Panc1 (cell line): Measurements from ENCODE around the gene YTHDF1. TPM values are rescaled to one million over a fixed set of nuclear protein-coding genes. Genes with fewer than 3 reads are reported as not detected.

Source experiments
- ATAC-seq: fragments of 200-7000 bp; cut with Tn5 transposase; 2 replicates; pipeline ENCODE4 v1.9.1; 2020; ENCODE audit warnings: mild to moderate bottlenecking, moderate library complexity
- BruUV-seq: library from RNA; stranded (reverse); fragments of 400-500 nt; replicated peaks from 2 replicates; lab custom pipeline; 2021; lab: Mats Ljungman, UMichigan
- CTCF ChIA-PET: fragments of 300-600 bp; sonication (Branson Sonifier 250); formaldehyde crosslinking; loops from one replicate; lab custom pipeline; 2022; ENCODE audit warnings: antibody characterized with exemption; lab: Charles Lee
- POLR2A ChIA-PET: fragments of 300-600 bp; sonication (Branson Sonifier 250); formaldehyde crosslinking; loops from one replicate; lab custom pipeline; 2022; ENCODE audit warnings: antibody characterized with exemption; lab: Charles Lee
- DNase-seq: peaks from one replicate; pipeline ENCODE4 v3.0.0-alpha.2; 2010; ENCODE audit warnings: low read depth, low spot score
- H3K27ac ChIP-seq: 2 replicates; pipeline ENCODE4 v1.5.1; 2011; ENCODE audit warnings: mild to moderate bottlenecking, low read length, inconsistent platforms
- H3K27me3 ChIP-seq: fragments of 200-500 bp; sonication (Bioruptor generic); 2 replicates; pipeline ENCODE4 v1.6.0; 2014; ENCODE audit warnings: low read length, inconsistent platforms; ENCODE audit not compliant: control insufficient read depth, insufficient read depth
- H3K36me3 ChIP-seq: fragments of 200-500 bp; sonication (Bioruptor generic); 2 replicates; pipeline ENCODE4 v1.5.1; 2014; ENCODE audit warnings: inconsistent platforms, mild to moderate bottlenecking, low read length, moderate library complexity; ENCODE audit not compliant: control insufficient read depth, insufficient read depth
- H3K4me1 ChIP-seq: 2 replicates; pipeline ENCODE4 v1.5.1; 2011; ENCODE audit warnings: inconsistent platforms, mild to moderate bottlenecking, low read length, moderate library complexity; ENCODE audit not compliant: control insufficient read depth, insufficient read depth
- H3K4me3 ChIP-seq, 2 experiments: 2 replicates each; pipeline ENCODE4 v1.5.1; 2011 to 2012; ENCODE audit warnings: low read depth in 2 of 2, low read length in 2 of 2, mild to moderate bottlenecking in 2 of 2, inconsistent platforms in 1 of 2, moderate library complexity in 1 of 2
- H3K9me3 ChIP-seq: fragments of 200-500 bp; sonication (Bioruptor generic); 2 replicates; pipeline ENCODE4 v1.5.1; 2014; ENCODE audit warnings: low read depth, mild to moderate bottlenecking, inconsistent platforms, low read length, moderate library complexity; ENCODE audit not compliant: control insufficient read depth, insufficient read depth
- CTCF ChIP-seq: fragments of 450-650 bp; IDR thresholded peaks from 2 replicates; pipeline ENCODE4 v1.5.1; 2017; ENCODE audit warnings: mild to moderate bottlenecking
- POLR2AphosphoS5 ChIP-seq: IDR thresholded peaks from 2 replicates; pipeline ENCODE4 v1.6.1; 2012; ENCODE audit warnings: mild to moderate bottlenecking, low read depth, low read length, moderate library complexity
- REST ChIP-seq, 2 experiments: IDR thresholded peaks; 2 replicates each; pipeline ENCODE4 v1.6.1; 2011 to 2012; ENCODE audit warnings: low read depth in 2 of 2, control low read depth in 1 of 2, low read length in 1 of 2, mild to moderate bottlenecking in 1 of 2, moderate library complexity in 1 of 2; ENCODE audit not compliant: insufficient read depth in 1 of 2
- SIN3A ChIP-seq: IDR thresholded peaks from 2 replicates; pipeline ENCODE4 v1.6.1; 2012; ENCODE audit warnings: low read depth, mild to moderate bottlenecking, low read length, moderate library complexity, borderline replicate concordance; ENCODE audit not compliant: insufficient read depth
- TCF7L2 ChIP-seq: IDR thresholded peaks from 2 replicates; pipeline ENCODE4 v1.6.1; 2011; ENCODE audit warnings: mild to moderate bottlenecking, low read depth, low read length, inconsistent platforms
- in situ Hi-C: cut with HindIII; loops from 2 replicates; pipeline ENCODE4 v1.10.0; 2016; ENCODE audit warnings: low sequenced_read_pairs, low pct_unique_long_range_greater_than_20kb
- intact Hi-C: fragments of 100-400 bp; cut with micrococcal nuclease; formaldehyde crosslinking; loops from one replicate; pipeline ENCODE4 v1.10.0; 2022; ENCODE audit not compliant: unreplicated experiment
- total RNA-seq: library from RNA; stranded (reverse); gene quantifications from one replicate; pipeline ENCODE4 v1.2.1, GENCODE V29; 2021; ENCODE audit not compliant: unreplicated experiment

YTHDF1 gene
- total RNA-seq, 1 experiment from 2014 or later: 43.0 TPM

DNA sequence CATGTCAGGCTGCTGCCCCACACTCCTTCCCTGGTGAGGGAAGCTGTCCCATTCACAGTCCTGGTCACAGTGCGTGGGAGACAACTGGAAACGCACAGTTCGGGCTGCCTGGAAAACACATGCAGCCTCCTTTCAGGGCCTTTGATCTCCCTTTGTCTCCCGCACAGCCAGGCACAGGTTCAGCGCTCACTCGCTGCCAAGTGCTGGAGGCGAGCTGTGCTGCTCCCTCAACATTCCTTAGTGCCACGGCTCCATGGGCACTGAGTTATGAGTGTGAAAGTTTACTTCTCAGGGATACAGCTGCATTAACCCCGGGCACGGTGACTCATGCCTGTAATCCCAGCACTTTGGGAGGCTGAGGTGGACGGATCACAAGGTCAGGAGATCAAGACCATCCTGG, 9.1 kb downstream of the YTHDF1 start:
- POLR2A ChIA-PET: interaction anchor here (0.9 kb wide), 1 partner anchor 12 kb away, joined by 5 read pairs; no protein-coding TSS in a partner anchor
- Histone ChIP-seq H3K4me3 (no peak overlapping the region), H3K36me3 (peaks cover 19% of the 10 kb centered on the region; the same call in 1 of the 2 replicates), H3K27me3 (no peaks in the 10 kb centered on the region), H3K4me1 (peaks cover 12% of the 10 kb centered on the region; the same call in 1 of the 2 replicates), H3K9me3 (no peaks in the 10 kb centered on the region), H3K27ac (peak overlapping the region; percentile 29; the same call in 1 of the 2 replicates)
- BruUV-seq: no TSS peak
- intact Hi-C loops (no loop called here), in situ Hi-C loops (no loop called here)
- TF ChIP-seq POLR2AphosphoS5 (no peak), TCF7L2 (peak; percentile 88)
- ATAC-seq (peak; percentile 72), DNase-seq (no peak)
- CTCF ChIA-PET: interaction anchor here (1.5 kb wide), 1 partner anchor 16 kb away, joined by 4 read pairs; no protein-coding TSS in a partner anchor

DNA sequence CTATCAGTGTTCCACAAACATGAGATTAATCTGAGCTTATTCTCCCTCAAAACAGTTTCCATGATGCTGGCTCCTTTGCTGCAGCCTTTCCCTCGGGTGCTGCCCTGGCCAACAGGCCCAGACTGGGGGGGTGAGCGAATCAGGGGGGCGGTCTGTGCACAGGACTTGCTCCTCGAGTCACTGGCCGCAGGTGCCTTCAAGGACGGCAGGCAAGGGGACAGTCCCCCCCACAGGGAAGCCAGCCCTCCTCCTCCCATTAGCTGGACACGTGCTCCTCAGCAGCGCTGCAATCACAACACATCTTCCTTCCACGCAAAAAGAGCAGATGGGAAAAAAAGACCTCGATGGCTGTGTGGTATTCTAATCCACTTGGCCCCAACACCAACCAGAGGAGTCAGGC, 10.0 kb downstream of the YTHDF1 start:
- Histone ChIP-seq H3K27me3 (no peaks in the 10 kb centered on the region), H3K4me3 (no peak overlapping the region), H3K27ac (no peak overlapping the region; the same call in 1 of the 2 replicates), H3K9me3 (no peaks in the 10 kb centered on the region), H3K36me3 (peaks cover 17% of the 10 kb centered on the region), H3K4me1 (peaks cover 12% of the 10 kb centered on the region; the same call in 1 of the 2 replicates)
- no TSS peak for BruUV-seq
- DNase-seq (no peak), ATAC-seq (no peak)
- TF ChIP-seq REST (IDR thresholded peaks at IDR 0.05; ENCODE audit: insufficient read depth in 1 of 2, low read depth in 2 of 2, low read length in 1 of 2): no peak
- TF ChIP-seq CTCF: no peak
- no peak for TF ChIP-seq POLR2AphosphoS5
- no peak for TF ChIP-seq SIN3A
- no peak for TF ChIP-seq TCF7L2
- ChIA-PET POLR2A (interaction anchor here (0.6 kb wide), 1 partner anchor 61 kb away, joined by 9 read pairs; no protein-coding TSS in a partner anchor), CTCF (interaction anchor here (0.7 kb wide), 1 partner anchor 356 kb away, joined by 4 read pairs; no protein-coding TSS in a partner anchor)
- in situ Hi-C loops: no loop called here
- intact Hi-C loops: no loop called here

GRCh38 chr20:63204362-63204761, 11.6 kb downstream of the YTHDF1 start:
- BruUV-seq: no TSS peak
- Histone ChIP-seq H3K4me3 (no peak overlapping the region), H3K27me3 (no peaks in the 10 kb centered on the region), H3K9me3 (no peaks in the 10 kb centered on the region), H3K4me1 (peaks cover 12% of the 10 kb centered on the region; the same call in 1 of the 2 replicates), H3K27ac (no peak overlapping the region), H3K36me3 (peaks cover 16% of the 10 kb centered on the region)
- intact Hi-C loops: no loop called here
- TF ChIP-seq TCF7L2 (no peak), SIN3A (no peak), CTCF (no peak), POLR2AphosphoS5 (no peak), REST (IDR thresholded peaks at IDR 0.05; ENCODE audit: insufficient read depth in 1 of 2, low read depth in 2 of 2, low read length in 1 of 2) (no peak)
- CTCF ChIA-PET: no interaction called here
- in situ Hi-C loops: no loop called here
- POLR2A ChIA-PET: no interaction called here
- no peak for DNase-seq
- no peak for ATAC-seq
